Neural cell (in vitro differentiated cells): ENCODE data around the gene EPHA6.

Experiments used
- CTCF ChIP-seq: fragments of 450-650 bp; IDR thresholded peaks from 2 replicates; pipeline ENCODE4 v1.5.1; 2014; ENCODE audit warnings: antibody characterized with exemption, mild to moderate bottlenecking, moderate library complexity; ENCODE audit not compliant: poor library complexity, severe bottlenecking
- EP300 ChIP-seq: fragments of 450-650 bp; conservative IDR thresholded peaks from 2 replicates; pipeline ENCODE4 v1.6.1; 2014; ENCODE audit warnings: antibody characterized with exemption, mild to moderate bottlenecking, moderate library complexity; ENCODE audit not compliant: poor library complexity, severe bottlenecking
- EZH2 ChIP-seq: fragments of 200-600, 300-800 bp; shearing (Covaris generic), sonication (generic); IDR thresholded peaks from 2 replicates; pipeline ENCODE4 v1.6.1; 2014; ENCODE audit warnings: antibody characterized with exemption, low read length, borderline replicate concordance, mild to moderate bottlenecking; ENCODE audit not compliant: insufficient read depth, poor library complexity, severe bottlenecking
- RAD21 ChIP-seq: fragments of 450-650 bp; conservative IDR thresholded peaks from 2 replicates; pipeline ENCODE4 v1.6.1; 2014; ENCODE audit warnings: antibody characterized with exemption, mild to moderate bottlenecking, moderate library complexity
- TF ChIP-seq, protein P1 (sequence below): IDR thresholded peaks from 2 replicates; pipeline ENCODE4 v1.6.1; 2012; ENCODE audit warnings: borderline replicate concordance

DNA sequence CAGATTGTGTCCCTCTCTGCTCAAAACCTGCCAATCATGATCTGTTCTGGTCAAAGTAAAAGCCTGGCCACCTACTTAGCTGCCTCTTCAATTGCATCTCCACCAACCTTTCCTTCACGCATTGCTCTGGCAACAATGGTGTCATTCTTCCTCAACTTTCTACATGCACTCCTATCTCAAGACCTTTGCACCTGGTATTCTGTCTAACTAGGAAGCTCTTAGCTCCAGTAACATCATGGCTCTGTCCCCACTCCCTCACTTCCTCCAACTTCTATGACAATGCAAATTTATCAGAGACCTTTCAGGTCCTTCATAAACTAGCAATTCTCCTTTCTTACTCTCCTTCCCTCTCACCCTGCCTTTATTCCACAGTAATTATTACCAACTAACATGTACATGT, 682.7 kb downstream of the EPHA6 start:
- TF ChIP-seq CTCF, result no peak
- TF ChIP-seq EZH2, result no peak
- TF ChIP-seq, protein P1, sequence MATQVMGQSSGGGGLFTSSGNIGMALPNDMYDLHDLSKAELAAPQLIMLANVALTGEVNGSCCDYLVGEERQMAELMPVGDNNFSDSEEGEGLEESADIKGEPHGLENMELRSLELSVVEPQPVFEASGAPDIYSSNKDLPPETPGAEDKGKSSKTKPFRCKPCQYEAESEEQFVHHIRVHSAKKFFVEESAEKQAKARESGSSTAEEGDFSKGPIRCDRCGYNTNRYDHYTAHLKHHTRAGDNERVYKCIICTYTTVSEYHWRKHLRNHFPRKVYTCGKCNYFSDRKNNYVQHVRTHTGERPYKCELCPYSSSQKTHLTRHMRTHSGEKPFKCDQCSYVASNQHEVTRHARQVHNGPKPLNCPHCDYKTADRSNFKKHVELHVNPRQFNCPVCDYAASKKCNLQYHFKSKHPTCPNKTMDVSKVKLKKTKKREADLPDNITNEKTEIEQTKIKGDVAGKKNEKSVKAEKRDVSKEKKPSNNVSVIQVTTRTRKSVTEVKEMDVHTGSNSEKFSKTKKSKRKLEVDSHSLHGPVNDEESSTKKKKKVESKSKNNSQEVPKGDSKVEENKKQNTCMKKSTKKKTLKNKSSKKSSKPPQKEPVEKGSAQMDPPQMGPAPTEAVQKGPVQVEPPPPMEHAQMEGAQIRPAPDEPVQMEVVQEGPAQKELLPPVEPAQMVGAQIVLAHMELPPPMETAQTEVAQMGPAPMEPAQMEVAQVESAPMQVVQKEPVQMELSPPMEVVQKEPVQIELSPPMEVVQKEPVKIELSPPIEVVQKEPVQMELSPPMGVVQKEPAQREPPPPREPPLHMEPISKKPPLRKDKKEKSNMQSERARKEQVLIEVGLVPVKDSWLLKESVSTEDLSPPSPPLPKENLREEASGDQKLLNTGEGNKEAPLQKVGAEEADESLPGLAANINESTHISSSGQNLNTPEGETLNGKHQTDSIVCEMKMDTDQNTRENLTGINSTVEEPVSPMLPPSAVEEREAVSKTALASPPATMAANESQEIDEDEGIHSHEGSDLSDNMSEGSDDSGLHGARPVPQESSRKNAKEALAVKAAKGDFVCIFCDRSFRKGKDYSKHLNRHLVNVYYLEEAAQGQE, result no peak
- no peak for TF ChIP-seq EP300
- no peak for TF ChIP-seq RAD21
